Peyer's patch (tissue), 4 donors: Measurements from ENCODE around the gene ATF6. TPM values are rescaled to one million over a fixed set of nuclear protein-coding genes. Genes with fewer than 3 reads are reported as not detected.

Source experiments
- DNase-seq, 3 donors: peaks; one replicate each; pipeline ENCODE4 v3.0.0-alpha.2; 2017 to 2019
- H3K27ac ChIP-seq, 4 donors: fragments of 200-600 bp; sonication (generic); one replicate each; pipeline ENCODE4 v1.5.1; 2016 to 2019
- H3K27me3 ChIP-seq, 2 donors: fragments of 200-600 bp; sonication (generic); one replicate each; pipeline ENCODE4 v1.5.1; 2019
- H3K36me3 ChIP-seq, 3 donors: fragments of 200-600 bp; sonication (generic); one replicate each; pipeline ENCODE4 v1.5.1; 2016 to 2019
- H3K4me1 ChIP-seq, 4 donors: fragments of 200-600 bp; sonication (generic); one replicate each; pipeline ENCODE4 v1.5.1; 2016 to 2019
- H3K4me3 ChIP-seq, 4 donors: fragments of 200-600 bp; sonication (generic); 1 replicate in 3 of 4; 2 replicates in 1 of 4; pipeline ENCODE4 v1.5.1; 2016 to 2019; ENCODE audit warnings: mild to moderate bottlenecking in 1 of 4
- H3K9me3 ChIP-seq, 4 donors: fragments of 200-600 bp; sonication (generic); one replicate each; pipeline ENCODE4 v1.5.1; 2016 to 2019; ENCODE audit warnings: mild to moderate bottlenecking in 1 of 4
- POLR2A ChIP-seq, 2 donors: fragments of 450-650 bp; IDR thresholded peaks; one replicate each; pipeline ENCODE4 v1.5.1; 2017; ENCODE audit warnings: antibody characterized with exemption in 2 of 2, mild to moderate bottlenecking in 2 of 2, moderate library complexity in 2 of 2
- total RNA-seq, 4 donors: library from RNA; depleted of rRNA; stranded (reverse); fragments of >200 nt; gene quantifications; one replicate each; pipeline ENCODE4 v1.1.0, GENCODE V29; 2016
- TF ChIP-seq, protein P1 (sequence below), 6 experiments: fragments of 450-650 bp in 4 of 6; fragments of 200-600 bp in 2 of 6; sonication (generic) in 1 of 6; IDR thresholded peaks; one replicate each; pipeline ENCODE4 v1.5.1; 2017 to 2019; ENCODE audit warnings: antibody characterized with exemption in 6 of 6, mild to moderate bottlenecking in 3 of 6, moderate library complexity in 1 of 6

The ATF6 gene
- total RNA-seq, 4 donors from 2014 or later = 15.5 to 21.4 (median 20.8) TPM

DNA sequence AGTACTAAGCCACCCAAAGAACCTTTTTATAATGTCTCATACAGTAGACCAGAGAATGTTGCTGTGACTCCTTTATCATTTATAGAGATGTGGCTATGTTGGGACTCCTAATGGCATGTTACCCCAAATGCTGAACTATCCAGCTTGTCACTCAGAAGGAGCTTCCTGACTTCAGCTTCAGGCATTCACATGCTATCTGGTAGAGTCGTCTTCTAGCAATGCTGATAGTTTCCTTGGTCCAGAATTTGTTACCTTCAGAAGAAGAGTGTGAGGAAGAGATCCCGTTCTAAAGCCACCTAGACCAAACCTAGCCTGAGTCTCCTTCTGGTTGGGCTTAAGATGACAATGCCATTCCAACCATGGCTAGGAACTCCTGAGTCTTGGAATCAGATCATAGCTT lies 189.5 kb downstream of the ATF6 start:
- TF ChIP-seq POLR2A (IDR thresholded peaks at IDR 0.05) = no peak
- TF ChIP-seq, protein P1, sequence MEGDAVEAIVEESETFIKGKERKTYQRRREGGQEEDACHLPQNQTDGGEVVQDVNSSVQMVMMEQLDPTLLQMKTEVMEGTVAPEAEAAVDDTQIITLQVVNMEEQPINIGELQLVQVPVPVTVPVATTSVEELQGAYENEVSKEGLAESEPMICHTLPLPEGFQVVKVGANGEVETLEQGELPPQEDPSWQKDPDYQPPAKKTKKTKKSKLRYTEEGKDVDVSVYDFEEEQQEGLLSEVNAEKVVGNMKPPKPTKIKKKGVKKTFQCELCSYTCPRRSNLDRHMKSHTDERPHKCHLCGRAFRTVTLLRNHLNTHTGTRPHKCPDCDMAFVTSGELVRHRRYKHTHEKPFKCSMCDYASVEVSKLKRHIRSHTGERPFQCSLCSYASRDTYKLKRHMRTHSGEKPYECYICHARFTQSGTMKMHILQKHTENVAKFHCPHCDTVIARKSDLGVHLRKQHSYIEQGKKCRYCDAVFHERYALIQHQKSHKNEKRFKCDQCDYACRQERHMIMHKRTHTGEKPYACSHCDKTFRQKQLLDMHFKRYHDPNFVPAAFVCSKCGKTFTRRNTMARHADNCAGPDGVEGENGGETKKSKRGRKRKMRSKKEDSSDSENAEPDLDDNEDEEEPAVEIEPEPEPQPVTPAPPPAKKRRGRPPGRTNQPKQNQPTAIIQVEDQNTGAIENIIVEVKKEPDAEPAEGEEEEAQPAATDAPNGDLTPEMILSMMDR (IDR thresholded peaks at IDR 0.05) = no peak
- Histone ChIP-seq H3K27ac (no peak overlapping the region), H3K27me3 (no peaks in the 10 kb centered on the region), H3K4me3 (no peak overlapping the region), H3K36me3 (peaks cover 0 to 18% (median 0%) of the 10 kb centered on the region in 3 donors), H3K4me1 (no peaks in the 10 kb centered on the region), H3K9me3 (no peaks in the 10 kb centered on the region)
- DNase-seq = no peak

DNA sequence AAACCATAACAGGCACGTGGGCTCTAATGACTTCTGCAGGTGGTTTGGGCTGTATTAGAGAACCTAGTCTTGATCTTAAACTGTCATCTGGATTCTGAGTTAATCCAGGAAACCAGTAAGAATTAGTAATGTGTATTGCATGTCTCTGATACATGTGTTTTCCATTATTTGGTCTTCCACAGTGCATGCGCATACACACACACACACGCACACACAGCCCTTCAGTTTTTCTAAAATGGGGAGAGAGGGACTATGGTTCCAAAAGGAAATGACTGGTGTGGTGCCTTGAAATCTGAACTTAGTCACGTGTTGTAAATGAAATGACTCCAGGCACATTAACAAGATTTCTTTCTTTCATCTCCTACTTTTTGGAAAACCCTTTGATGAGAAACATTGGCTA lies 190.0 kb downstream of the ATF6 start:
- Histone ChIP-seq H3K4me3 (no peak overlapping the region), H3K27me3 (no peaks in the 10 kb centered on the region), H3K4me1 (peaks cover 0 to 1% (median 0%) of the 10 kb centered on the region in 4 donors), H3K36me3 (peaks cover 0 to 23% (median 0%) of the 10 kb centered on the region in 3 donors), H3K27ac (no peak overlapping the region), H3K9me3 (no peaks in the 10 kb centered on the region)
- TF ChIP-seq POLR2A (IDR thresholded peaks at IDR 0.05) = no peak
- TF ChIP-seq, protein P1 (IDR thresholded peaks at IDR 0.05) = no peak
- DNase-seq = no peak

DNA sequence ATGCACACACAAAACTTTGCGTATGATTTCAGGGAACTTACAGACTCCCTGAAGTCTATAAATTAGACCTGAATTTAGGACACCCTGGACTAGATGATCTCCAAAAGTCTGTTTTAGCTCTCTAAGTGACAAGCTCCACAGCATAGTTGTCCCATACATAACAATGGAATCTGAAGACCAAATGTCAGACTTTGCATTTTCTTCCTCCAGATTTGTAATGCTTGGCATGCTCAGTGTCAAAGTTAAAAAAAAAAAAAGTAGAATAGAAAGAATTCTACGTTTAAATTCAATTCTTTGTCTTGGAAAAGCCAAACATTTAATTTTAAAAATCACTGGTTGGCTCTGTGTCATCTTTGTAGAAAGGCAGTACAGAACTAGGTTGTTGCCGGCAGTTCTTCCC lies 190.8 kb downstream of the ATF6 start:
- Histone ChIP-seq H3K27me3 (no peaks in the 10 kb centered on the region), H3K4me1 (peaks cover 0 to 9% (median 0%) of the 10 kb centered on the region in 4 donors), H3K9me3 (no peaks in the 10 kb centered on the region), H3K36me3 (peaks cover 0 to 25% (median 0%) of the 10 kb centered on the region in 3 donors), H3K4me3 (no peak overlapping the region), H3K27ac (no peak overlapping the region)
- no peak for TF ChIP-seq POLR2A (IDR thresholded peaks at IDR 0.05)
- TF ChIP-seq, protein P1 (IDR thresholded peaks at IDR 0.05) = no peak
- DNase-seq = no peak

DNA sequence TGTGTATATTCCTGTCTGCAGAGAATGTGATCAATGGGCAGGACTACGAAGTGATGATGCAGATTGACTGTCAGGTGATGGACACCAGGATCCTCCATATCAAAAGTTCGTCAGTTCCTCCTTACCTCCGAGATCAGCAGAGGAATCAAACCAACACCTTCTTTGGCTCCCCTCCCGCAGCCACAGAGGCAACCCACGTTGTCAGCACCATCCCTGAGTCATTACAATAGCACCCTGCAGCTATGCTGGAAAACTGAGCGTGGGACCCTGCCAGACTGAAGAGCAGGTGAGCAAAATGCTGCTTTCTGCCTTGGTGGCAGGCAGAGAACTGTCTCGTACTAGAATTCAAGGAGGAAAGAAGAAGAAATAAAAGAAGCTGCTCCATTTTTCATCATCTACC lies 192.3 kb downstream of the ATF6 start:
- Histone ChIP-seq H3K4me1 (peaks cover 0 to 12% (median 0%) of the 10 kb centered on the region in 4 donors), H3K9me3 (no peaks in the 10 kb centered on the region), H3K27ac (no peak overlapping the region), H3K36me3 (peaks cover 0 to 25% (median 0%) of the 10 kb centered on the region in 3 donors), H3K27me3 (no peaks in the 10 kb centered on the region), H3K4me3 (no peak overlapping the region)
- DNase-seq = no peak
- TF ChIP-seq POLR2A (IDR thresholded peaks at IDR 0.05) = no peak
- TF ChIP-seq, protein P1 (IDR thresholded peaks at IDR 0.05) = no peak

DNA sequence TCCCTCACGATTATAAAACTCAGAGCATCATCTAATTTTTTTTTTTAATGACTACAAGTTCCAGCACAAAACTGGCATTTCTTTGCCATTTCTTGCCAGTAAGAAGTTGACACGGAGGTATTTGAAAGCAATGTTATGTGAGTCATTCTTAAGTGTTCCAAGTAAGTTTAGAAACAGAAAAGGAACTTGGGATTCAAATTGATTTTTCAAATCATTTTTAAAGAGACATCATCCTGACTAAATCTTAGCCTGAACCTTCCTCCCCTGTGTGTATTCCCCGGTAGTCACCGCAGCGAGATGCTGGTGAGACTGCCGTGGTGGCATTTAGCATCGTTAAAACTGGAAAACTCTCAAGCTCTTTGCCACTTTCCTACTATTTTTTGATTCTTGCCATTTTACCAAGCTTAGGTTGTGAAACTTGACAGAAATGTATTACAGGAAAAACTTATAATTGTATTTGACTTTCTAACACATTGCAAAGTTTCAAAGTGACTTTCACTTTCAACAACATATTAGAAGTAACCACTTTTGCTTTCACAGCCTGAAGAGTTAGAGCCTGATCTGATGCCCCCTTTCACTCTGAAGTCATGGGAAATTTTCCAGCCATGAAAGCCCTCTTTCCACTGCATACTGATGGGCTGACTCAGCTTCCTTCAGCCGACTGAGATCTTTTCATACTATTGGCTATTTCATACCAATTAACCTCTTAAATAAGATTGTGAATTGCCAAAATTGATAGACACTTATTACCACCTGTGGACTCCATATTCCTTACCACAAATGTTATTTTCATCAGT lies 196.2 kb downstream of the ATF6 start:
- Histone ChIP-seq H3K27me3 (no peaks in the 10 kb centered on the region), H3K27ac (peak overlapping the region in 3 of 4 donors; percentile 4 to 63 (median 28)), H3K4me3 (peak overlapping the region in 1 of 4 donors; percentile 3), H3K4me1 (peaks cover 0 to 12% (median 0%) of the 10 kb centered on the region in 4 donors), H3K36me3 (peaks cover 0 to 25% (median 0%) of the 10 kb centered on the region in 3 donors), H3K9me3 (no peaks in the 10 kb centered on the region)
- TF ChIP-seq, protein P1 (IDR thresholded peaks at IDR 0.05) = no peak
- no peak for TF ChIP-seq POLR2A (IDR thresholded peaks at IDR 0.05)
- no peak for DNase-seq
